Measurements from ENCODE around the gene TBL1XR1.
"Not testable (repeated sequence)": the region's sequence is repeated elsewhere in the genome, so short reads cannot be mapped to it uniquely, and the experiment has no call there.

TBL1XR1 gene

GRCh38 chr3:177026505-177027277, 170.6 kb downstream of the TBL1XR1 start:
- DNase-seq (ENCODE audit: low read depth in 2 of 2): no peak

GRCh38 chr3:177015881-177016280, 181.4 kb downstream of the TBL1XR1 start:
- no peak for DNase-seq (ENCODE audit: low read depth in 2 of 2)

- no peak for DNase-seq (ENCODE audit: low read depth in 2 of 2)
Observed at GRCh38 chr3:177013681-177014280, 183.5 kb downstream of the TBL1XR1 start.

GRCh38 chr3:177005718-177006405, 191.4 kb downstream of the TBL1XR1 start:
- DNase-seq (ENCODE audit: low read depth in 2 of 2): no peak

GRCh38 chr3:177000159-177000558, 197.1 kb downstream of the TBL1XR1 start:
- not testable (repeated sequence) for DNase-seq (ENCODE audit: low read depth in 2 of 2)

- no peak for DNase-seq (ENCODE audit: low read depth in 2 of 2)
Observed at GRCh38 chr3:176995946-176996345, 201.3 kb downstream of the TBL1XR1 start.

- DNase-seq (ENCODE audit: low read depth in 2 of 2): no peak
Observed at GRCh38 chr3:176994891-176995781, 202.1 kb downstream of the TBL1XR1 start.

- no peak for DNase-seq (ENCODE audit: low read depth in 2 of 2)
Observed at GRCh38 chr3:176994393-176994792, 202.9 kb downstream of the TBL1XR1 start.

- DNase-seq (ENCODE audit: low read depth in 2 of 2): no peak
Observed at GRCh38 chr3:176992978-176993377, 204.3 kb downstream of the TBL1XR1 start.

GRCh38 chr3:176992565-176992964, 204.7 kb downstream of the TBL1XR1 start:
- no peak for DNase-seq (ENCODE audit: low read depth in 2 of 2)

- DNase-seq (ENCODE audit: low read depth in 2 of 2): no peak
Observed at GRCh38 chr3:176988795-176989194, 208.5 kb downstream of the TBL1XR1 start.

GRCh38 chr3:176987901-176988650, 209.2 kb downstream of the TBL1XR1 start:
- DNase-seq (ENCODE audit: low read depth in 2 of 2): no peak

- DNase-seq (ENCODE audit: low read depth in 2 of 2): no peak
Observed at GRCh38 chr3:176978441-176978840, 218.8 kb downstream of the TBL1XR1 start.

GRCh38 chr3:176977331-176977730, 220.0 kb downstream of the TBL1XR1 start:
- DNase-seq (ENCODE audit: low read depth in 2 of 2): no peak

- no peak for DNase-seq (ENCODE audit: low read depth in 2 of 2)
Observed at GRCh38 chr3:176976586-176976985, 220.7 kb downstream of the TBL1XR1 start.

- no peak for DNase-seq (ENCODE audit: low read depth in 2 of 2)
Observed at GRCh38 chr3:176974279-176974678, 223.0 kb downstream of the TBL1XR1 start.

- no peak for DNase-seq (ENCODE audit: low read depth in 2 of 2)
Observed at GRCh38 chr3:176971613-176972174, 225.6 kb downstream of the TBL1XR1 start.

GRCh38 chr3:176970770-176971169, 226.5 kb downstream of the TBL1XR1 start:
- DNase-seq (ENCODE audit: low read depth in 2 of 2): no peak

GRCh38 chr3:176969506-176969905, 227.8 kb downstream of the TBL1XR1 start:
- no peak for DNase-seq (ENCODE audit: low read depth in 2 of 2)

All from stimulated activated CD4-positive, alpha-beta T cell treated with anti-CD3 and anti-CD28 coated beads, Interleukin-15, amount 100 ng/mL, for 48 hours (primary cell).